ENCODE measurements around the gene RAB6B.

The RAB6B gene

GRCh38 chr3:133931084-133931483 lies 35.4 kb upstream of the RAB6B start:
- no peak for DNase-seq (ENCODE audit: low read depth in 2 of 2, low spot score in 1 of 2)

GRCh38 chr3:133930341-133930933 lies 34.8 kb upstream of the RAB6B start:
- no peak for DNase-seq (ENCODE audit: low read depth in 2 of 2, low spot score in 1 of 2)

DNA sequence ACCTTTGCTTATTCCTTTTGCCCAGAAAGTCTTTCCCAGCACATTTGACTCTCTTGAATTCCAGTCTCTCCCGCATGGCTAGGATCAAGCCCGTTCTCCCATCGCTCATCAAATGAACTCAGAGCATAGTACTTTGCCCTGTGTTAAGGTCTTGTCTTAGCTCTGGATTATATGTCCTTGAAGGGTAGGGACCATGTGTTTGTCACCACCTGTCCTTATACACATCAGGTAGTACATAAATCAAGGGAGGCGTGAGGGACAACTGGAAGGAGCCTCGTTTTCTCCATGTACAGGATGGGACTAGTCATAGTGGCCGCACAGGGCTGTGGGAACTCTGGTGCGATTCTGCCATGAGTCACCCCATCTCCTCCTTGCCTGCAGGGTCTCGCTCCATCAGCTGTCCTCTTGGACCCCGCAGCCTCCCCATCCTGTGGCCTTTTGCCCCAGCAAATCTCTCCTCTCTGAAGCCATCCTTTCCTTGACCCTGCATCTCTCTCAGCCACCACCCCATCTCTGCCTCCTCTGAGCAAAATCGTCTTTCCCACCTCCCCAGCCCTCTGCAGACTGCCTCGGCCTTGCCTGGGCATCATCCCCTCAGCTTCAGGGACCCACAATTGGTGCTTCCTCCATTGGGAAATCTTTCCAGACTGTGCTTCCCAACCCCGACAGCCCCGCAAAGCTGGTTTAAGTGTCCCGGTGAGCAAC lies 33.4 kb upstream of the RAB6B start:
- no peak for DNase-seq (ENCODE audit: low read depth in 2 of 2, low spot score in 1 of 2)

GRCh38 chr3:133928136-133928893 lies 32.6 kb upstream of the RAB6B start:
- DNase-seq (ENCODE audit: low read depth in 2 of 2, low spot score in 1 of 2): no peak

DNA sequence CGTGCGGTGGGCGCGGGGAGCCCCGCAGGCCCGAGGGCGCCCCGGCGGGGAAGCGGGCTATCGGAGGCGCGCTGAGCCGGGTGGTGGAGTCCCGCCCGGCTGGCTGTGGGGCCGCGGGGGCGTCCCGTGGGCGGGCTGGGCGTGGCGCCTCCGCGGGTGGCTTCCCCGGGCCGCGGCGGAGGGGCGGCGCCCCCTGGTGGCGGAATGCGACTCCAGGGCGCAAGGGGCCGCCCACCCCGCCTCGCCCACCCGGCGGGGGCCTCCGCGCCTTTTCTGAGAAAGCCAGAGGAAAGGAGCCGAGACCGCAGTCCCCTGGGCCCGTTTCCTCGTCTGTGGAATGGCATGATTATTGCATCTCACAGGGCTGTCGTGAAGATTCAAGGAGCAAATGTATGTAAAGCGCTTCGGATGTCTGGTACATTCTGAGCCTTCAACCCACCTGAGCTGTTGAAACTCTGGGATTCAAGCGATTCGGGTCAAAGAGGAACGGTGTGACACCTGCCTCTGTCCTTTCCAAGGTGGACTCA lies 31.9 kb upstream of the RAB6B start:
- DNase-seq (ENCODE audit: low read depth in 2 of 2, low spot score in 1 of 2): peak; percentile 54 to 57

DNA sequence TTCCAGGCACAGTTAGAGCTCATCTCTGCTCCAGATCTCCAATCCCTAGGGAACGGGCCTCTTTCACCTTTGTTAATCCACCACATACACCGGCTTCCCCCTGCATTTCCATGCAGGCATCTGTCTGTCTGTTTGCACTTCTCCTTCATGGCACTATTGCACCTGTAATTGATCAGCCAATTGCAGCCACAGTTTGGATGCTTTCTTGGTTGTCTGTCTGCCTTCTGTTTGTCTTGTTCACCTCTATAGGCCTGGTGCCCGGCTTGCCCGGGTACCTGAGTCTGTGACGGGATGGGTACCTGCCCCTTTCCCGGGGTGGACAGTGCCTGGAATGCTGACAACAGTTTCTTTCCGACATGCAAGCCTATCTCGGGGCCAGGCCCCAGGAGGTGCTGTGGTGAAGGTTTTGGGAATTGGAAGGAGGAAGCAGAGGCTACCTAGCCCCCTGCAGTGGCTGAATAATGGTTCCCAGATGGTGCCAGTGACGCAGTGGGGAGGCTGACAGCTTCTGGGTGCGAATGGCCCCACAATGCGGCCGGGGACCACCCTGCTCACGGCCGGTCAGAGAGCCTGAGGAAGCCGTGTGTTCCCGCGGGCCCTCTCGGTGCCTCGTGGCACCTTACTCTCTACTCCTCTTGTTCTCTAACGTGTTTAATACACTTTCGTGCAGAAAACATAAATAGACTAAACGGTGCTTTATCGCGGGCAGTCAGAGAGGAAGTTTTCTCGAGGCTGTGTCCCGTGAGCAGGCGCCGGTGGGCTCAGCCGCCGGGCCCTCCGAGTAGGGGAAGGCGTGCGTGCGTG lies 31.3 kb upstream of the RAB6B start:
- no peak for DNase-seq (ENCODE audit: low read depth in 2 of 2, low spot score in 1 of 2)

- DNase-seq (ENCODE audit: low read depth in 2 of 2, low spot score in 1 of 2): no peak
Observed at GRCh38 chr3:133925960-133926735, 30.5 kb upstream of the RAB6B start.

DNA sequence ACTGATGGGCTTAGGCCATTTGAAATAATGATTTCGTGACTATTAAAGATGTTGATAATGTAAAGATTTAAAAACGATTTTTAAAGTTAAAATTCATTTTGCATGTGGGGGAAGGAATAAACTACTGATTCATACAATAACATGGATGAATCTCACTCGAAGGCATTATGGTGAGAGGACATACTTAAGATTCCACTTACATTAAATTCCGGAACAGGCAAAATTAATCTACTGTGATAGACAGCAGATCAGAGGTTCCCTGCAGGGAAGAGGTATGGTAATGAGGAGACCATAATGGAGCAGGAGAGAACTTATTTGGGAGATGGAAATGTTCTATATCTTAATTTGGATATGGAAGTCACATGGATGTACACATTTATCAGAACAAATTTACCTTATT lies 28.4 kb upstream of the RAB6B start:
- no peak for DNase-seq (ENCODE audit: low read depth in 2 of 2, low spot score in 1 of 2)

GRCh38 chr3:133921592-133921991 lies 25.9 kb upstream of the RAB6B start:
- no peak for DNase-seq (ENCODE audit: low read depth in 2 of 2, low spot score in 1 of 2)

- DNase-seq (ENCODE audit: low read depth in 2 of 2, low spot score in 1 of 2): no peak
Observed at GRCh38 chr3:133917144-133917543, 21.5 kb upstream of the RAB6B start.

- DNase-seq (ENCODE audit: low read depth in 2 of 2, low spot score in 1 of 2): no peak
Observed at GRCh38 chr3:133915685-133916658, 20.3 kb upstream of the RAB6B start.

DNA sequence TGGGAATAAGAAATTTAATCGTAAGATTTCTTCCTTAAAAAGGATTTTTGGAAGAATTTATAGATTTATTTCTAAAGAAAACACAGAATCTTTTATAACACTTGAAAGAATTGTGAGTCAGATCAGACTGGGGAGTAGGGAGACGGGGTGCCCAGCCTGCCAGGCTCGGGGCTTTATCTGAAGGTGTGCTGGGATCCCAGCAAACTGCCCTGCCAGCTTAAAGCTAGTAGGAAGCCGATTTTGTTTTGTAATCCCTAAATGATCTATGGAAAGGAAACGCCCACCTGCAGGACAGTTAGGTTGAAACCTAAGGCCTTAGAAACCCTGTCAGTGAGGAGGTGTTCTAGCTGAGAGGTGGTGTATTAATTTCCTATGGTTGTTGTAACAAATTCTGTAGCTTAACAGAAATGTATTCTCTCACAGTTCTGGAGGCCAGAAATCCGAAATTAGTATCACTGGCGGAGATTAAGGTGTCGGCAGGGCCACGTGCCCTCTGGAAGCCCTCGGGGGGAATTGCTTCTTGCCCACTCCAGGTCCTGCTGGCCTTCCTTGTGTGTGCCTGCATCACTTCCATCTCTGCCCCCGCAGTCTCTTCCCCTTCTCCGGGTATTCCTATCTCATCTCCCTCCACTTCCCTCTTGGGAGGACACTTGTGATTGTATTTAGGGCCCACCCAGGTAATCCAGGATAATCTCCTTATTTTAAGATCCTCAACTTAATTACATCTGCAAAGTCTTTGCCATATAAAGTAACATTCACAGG lies 19.3 kb upstream of the RAB6B start:
- no peak for DNase-seq (ENCODE audit: low read depth in 2 of 2, low spot score in 1 of 2)

DNA sequence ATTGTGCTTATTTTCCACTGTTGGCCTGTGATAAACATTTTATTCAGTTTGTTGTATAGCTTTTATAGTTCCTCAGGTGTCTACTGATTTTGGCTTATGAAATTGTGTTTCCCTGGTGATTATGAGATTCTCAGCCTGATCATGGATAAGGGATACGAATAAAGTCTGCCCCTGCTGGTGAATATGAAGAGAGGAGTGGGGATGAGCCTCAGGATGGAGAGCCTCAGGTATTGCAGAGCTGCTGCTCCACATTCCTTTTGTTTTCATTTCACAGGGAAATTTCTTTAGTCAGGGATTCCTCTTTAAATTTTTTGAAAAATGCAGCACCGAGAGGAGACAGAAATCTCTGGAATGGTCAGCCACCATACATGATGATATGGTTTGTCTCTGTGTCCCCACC lies 14.7 kb upstream of the RAB6B start:
- no peak for DNase-seq (ENCODE audit: low read depth in 2 of 2, low spot score in 1 of 2)

DNA sequence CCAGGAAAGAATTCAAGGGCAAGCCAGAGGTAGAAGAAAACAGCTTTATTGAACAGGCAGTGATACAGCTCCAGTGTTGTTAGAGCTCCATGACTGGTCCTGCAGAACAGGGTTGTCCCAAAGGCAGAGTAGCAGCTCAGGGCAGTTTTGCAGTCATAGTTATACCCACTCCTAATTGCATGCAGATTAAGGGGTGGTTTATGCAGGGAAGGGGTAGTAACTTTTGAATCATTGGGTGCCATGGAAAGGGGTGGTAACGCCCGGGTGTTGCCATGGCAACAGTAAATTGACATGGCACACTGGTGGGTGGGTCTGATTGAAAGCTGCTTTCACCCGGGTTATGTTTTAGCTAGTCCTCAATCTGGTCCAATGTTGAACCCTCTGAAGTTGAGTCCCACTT lies 9.7 kb upstream of the RAB6B start:
- DNase-seq (ENCODE audit: low read depth in 2 of 2, low spot score in 1 of 2): no peak

DNA sequence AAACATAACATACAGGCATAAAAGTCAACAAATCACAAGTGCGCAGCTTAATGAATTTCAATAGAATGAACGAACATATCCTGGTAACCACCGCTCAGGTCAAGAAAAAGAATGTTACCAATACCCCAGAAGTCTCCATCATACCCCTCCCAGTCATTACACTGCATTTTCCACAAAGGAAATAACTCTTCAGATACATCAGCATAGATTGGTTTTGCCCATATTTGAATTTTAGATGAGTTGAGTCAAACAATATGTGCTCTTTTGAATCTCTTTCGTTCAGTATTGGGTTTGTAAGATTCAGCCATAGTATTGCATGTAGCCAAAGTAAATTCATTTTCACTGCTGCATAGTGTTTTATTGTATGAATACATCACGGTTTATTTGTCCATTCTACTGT lies 6.2 kb upstream of the RAB6B start:
- DNase-seq (ENCODE audit: low read depth in 2 of 2, low spot score in 1 of 2): no peak

GRCh38 chr3:133901083-133901482 lies 5.4 kb upstream of the RAB6B start:
- no peak for DNase-seq (ENCODE audit: low read depth in 2 of 2, low spot score in 1 of 2)

DNA sequence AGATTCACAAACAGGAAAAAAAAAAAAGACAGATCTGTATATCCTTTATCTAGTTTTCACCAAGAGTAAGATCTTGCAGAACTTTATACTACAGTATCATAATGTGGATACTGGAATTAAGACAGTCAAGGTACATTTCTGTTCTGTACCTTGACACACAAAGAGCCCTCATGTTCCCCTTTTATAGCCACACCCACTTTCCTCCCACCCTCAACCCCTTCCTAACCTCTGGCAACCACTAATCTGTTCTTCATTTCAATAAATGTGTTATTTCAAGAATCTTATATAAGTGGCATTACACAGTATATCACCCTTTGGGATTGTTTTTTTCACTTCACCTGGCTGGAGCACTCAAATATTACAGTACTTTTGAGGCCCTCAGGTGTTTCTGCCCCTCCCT lies 3.6 kb upstream of the RAB6B start:
- DNase-seq (ENCODE audit: low read depth in 2 of 2, low spot score in 1 of 2): no peak

GRCh38 chr3:133897547-133897946 lies 1.9 kb upstream of the RAB6B start:
- DNase-seq (ENCODE audit: low read depth in 2 of 2, low spot score in 1 of 2): no peak
